MM.1S (cell line): ENCODE measurements around the gene CCDC107.

Source experiments
- DNase-seq: peaks from one replicate; pipeline ENCODE4 v3.0.0-alpha.2; 2015
- H2AFZ ChIP-seq: fragments of 300-600 bp; sonication (generic); 2 replicates; pipeline ENCODE4 v1.6.0; 2016; ENCODE audit warnings: antibody characterized with exemption, low read length
- H3F3A ChIP-seq: fragments of 300-600 bp; sonication (generic); 2 replicates; pipeline ENCODE4 v1.6.1; 2016; ENCODE audit warnings: mild to moderate bottlenecking, antibody characterized with exemption, low read length, moderate library complexity, mixed read lengths; ENCODE audit not compliant: insufficient read depth
- H3K27ac ChIP-seq: fragments of 300-600 bp; sonication (generic); 2 replicates; pipeline ENCODE4 v1.5.1; 2016; ENCODE audit warnings: mild to moderate bottlenecking, low read length
- H3K27me3 ChIP-seq: fragments of 300-600 bp; sonication (generic); replicated peaks from 2 replicates; pipeline ENCODE4 v1.6.0; 2016; ENCODE audit warnings: low read length; ENCODE audit not compliant: insufficient read depth
- H3K36me3 ChIP-seq: fragments of 300-600 bp; sonication (generic); replicated peaks from 2 replicates; pipeline ENCODE4 v1.6.1; 2016; ENCODE audit warnings: mild to moderate bottlenecking, low read length, mixed read lengths; ENCODE audit not compliant: insufficient read depth
- H3K4me1 ChIP-seq: fragments of 300-600 bp; sonication (generic); 2 replicates; pipeline ENCODE4 v1.6.1; 2016; ENCODE audit warnings: low read length, mixed read lengths
- H3K4me2 ChIP-seq: fragments of 300-600 bp; sonication (generic); 2 replicates; pipeline ENCODE4 v1.6.0; 2016; ENCODE audit warnings: low read depth, low read length
- H3K4me3 ChIP-seq: fragments of 300-600 bp; sonication (generic); 2 replicates; pipeline ENCODE4 v1.5.1; 2016; ENCODE audit warnings: low read length, mixed read lengths
- H3K79me2 ChIP-seq: fragments of 300-600 bp; sonication (generic); 2 replicates; pipeline ENCODE4 v1.6.1; 2016; ENCODE audit warnings: mixed run types, low read length, mixed read lengths
- H3K9ac ChIP-seq: fragments of 300-600 bp; sonication (generic); 2 replicates; pipeline ENCODE4 v1.6.1; 2016; ENCODE audit warnings: low read length, mixed read lengths
- H3K9me2 ChIP-seq: fragments of 300-600 bp; sonication (generic); replicated peaks from 2 replicates; pipeline ENCODE4 v1.6.1; 2016; ENCODE audit warnings: mild to moderate bottlenecking, low read length, mixed read lengths; ENCODE audit not compliant: insufficient read depth
- H3K9me3 ChIP-seq: fragments of 300-600 bp; sonication (generic); replicated peaks from 2 replicates; pipeline ENCODE4 v1.6.1; 2016; ENCODE audit warnings: mild to moderate bottlenecking, low read length, mixed read lengths; ENCODE audit not compliant: insufficient read depth
- H4K20me1 ChIP-seq: fragments of 300-600 bp; sonication (generic); 2 replicates; pipeline ENCODE4 v1.6.1; 2016; ENCODE audit warnings: mild to moderate bottlenecking, low read length, moderate library complexity, mixed read lengths; ENCODE audit not compliant: insufficient read depth
- EZH2 ChIP-seq: fragments of 300-600 bp; sonication (generic); optimal IDR thresholded peaks from 2 replicates; pipeline ENCODE3; 2017; ENCODE audit warnings: low read depth, mild to moderate bottlenecking, antibody characterized with exemption, low read length, mixed read lengths
- EZH2phosphoT487 ChIP-seq: fragments of 300-600 bp; sonication (generic); IDR thresholded peaks from 2 replicates; pipeline ENCODE4 v1.6.1; 2018; ENCODE audit warnings: antibody characterized with exemption, low read length
- TF ChIP-seq, protein P1 (sequence below): fragments of 300-600 bp; sonication (generic); IDR thresholded peaks from 2 replicates; pipeline ENCODE4 v1.5.1; 2016; ENCODE audit warnings: antibody characterized with exemption, low read length, mixed read lengths

Gene CCDC107

GRCh38 chr9:35650341-35651158 is 7.5 kb upstream of the CCDC107 start, which contains the start of gene SIT1:
Gene SIT1, minus strand, starts transcription at chr9:35650931. Its CDS starts 78 bp downstream, at chr9:35650853.
- Histone ChIP-seq H3K4me3 (no peak within 1 kb of the TSS), H3K9ac (no peak within 1 kb of the TSS), H3K79me2 (no peaks in the 10 kb centered on the region), H4K20me1 (no peaks in the 10 kb centered on the region), H3K9me2 (no peaks in the 10 kb centered on the region), H2AFZ (no peak within 1 kb of the TSS), H3K36me3 (no peaks in the 10 kb centered on the region), H3F3A (no peaks in the 10 kb centered on the region), H3K27ac (no peak within 1 kb of the TSS), H3K9me3 (no peaks in the 10 kb centered on the region), H3K27me3 (no peaks in the 10 kb centered on the region), H3K4me1 (peaks cover 4% of the 10 kb centered on the region), H3K4me2 (no peak within 1 kb of the TSS)
- no peak for DNase-seq
- TF ChIP-seq EZH2 (no peak), EZH2phosphoT487 (no peak)
- TF ChIP-seq, protein P1, sequence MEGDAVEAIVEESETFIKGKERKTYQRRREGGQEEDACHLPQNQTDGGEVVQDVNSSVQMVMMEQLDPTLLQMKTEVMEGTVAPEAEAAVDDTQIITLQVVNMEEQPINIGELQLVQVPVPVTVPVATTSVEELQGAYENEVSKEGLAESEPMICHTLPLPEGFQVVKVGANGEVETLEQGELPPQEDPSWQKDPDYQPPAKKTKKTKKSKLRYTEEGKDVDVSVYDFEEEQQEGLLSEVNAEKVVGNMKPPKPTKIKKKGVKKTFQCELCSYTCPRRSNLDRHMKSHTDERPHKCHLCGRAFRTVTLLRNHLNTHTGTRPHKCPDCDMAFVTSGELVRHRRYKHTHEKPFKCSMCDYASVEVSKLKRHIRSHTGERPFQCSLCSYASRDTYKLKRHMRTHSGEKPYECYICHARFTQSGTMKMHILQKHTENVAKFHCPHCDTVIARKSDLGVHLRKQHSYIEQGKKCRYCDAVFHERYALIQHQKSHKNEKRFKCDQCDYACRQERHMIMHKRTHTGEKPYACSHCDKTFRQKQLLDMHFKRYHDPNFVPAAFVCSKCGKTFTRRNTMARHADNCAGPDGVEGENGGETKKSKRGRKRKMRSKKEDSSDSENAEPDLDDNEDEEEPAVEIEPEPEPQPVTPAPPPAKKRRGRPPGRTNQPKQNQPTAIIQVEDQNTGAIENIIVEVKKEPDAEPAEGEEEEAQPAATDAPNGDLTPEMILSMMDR = no peak

GRCh38 chr9:35651956-35652828 is 5.9 kb upstream of the CCDC107 start:
- TF ChIP-seq EZH2phosphoT487 (no peak), EZH2 (no peak)
- TF ChIP-seq, protein P1 = no peak
- Histone ChIP-seq H3K9me3 (no peaks in the 10 kb centered on the region), H3K4me2 (no peak overlapping the region), H3K36me3 (no peaks in the 10 kb centered on the region), H3K27ac (no peak overlapping the region), H3K27me3 (no peaks in the 10 kb centered on the region), H3K79me2 (no peaks in the 10 kb centered on the region), H3K9me2 (no peaks in the 10 kb centered on the region), H3K9ac (no peak overlapping the region), H3F3A (peaks cover 3% of the 10 kb centered on the region), H3K4me1 (peaks cover 4% of the 10 kb centered on the region), H3K4me3 (no peak overlapping the region), H2AFZ (no peak overlapping the region), H4K20me1 (no peaks in the 10 kb centered on the region)
- no peak for DNase-seq

DNA sequence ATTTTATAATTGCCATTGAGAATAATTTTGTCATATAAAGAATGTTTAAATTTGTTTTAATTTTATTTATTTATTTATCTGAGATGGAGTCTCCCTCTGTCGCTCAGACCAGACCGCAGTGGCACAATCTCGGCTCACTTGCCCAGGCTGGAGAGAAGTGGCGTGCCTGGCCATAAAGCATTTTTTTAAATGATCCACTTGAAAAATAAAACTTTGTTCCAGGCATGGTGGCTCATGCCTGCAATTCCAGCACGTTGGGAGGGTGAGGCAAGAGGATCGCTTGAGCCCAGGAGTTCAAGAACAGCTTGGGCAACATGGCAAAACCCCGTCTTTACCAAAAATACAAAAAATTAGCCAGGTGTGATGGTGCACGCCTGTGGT is 5.3 kb upstream of the CCDC107 start:
- Histone ChIP-seq H3K4me2 (no peak overlapping the region), H3K4me1 (0 out of 2 replicates have a peak, but pooled peaks cover 4% of the 10 kb centered on the region), H3K36me3 (no peaks in the 10 kb centered on the region), H3K27me3 (no peaks in the 10 kb centered on the region), H3K9ac (no peak overlapping the region), H3F3A (peaks cover 6% of the 10 kb centered on the region), H3K79me2 (no peaks in the 10 kb centered on the region), H3K4me3 (no peak overlapping the region), H3K27ac (no peak overlapping the region), H3K9me2 (no peaks in the 10 kb centered on the region), H4K20me1 (no peaks in the 10 kb centered on the region), H2AFZ (no peak overlapping the region), H3K9me3 (no peaks in the 10 kb centered on the region)
- no peak for DNase-seq
- TF ChIP-seq EZH2phosphoT487 (no peak), EZH2 (no peak)
- TF ChIP-seq, protein P1 = no peak
